Esophagus (tissue), 2 donors: ENCODE results near the gene GH2. TPM values are rescaled to one million over a fixed set of nuclear protein-coding genes. Genes with fewer than 3 reads are reported as not detected.
"Not testable (repeated sequence)": the region's sequence is repeated elsewhere in the genome, so short reads cannot be mapped to it uniquely, and the experiment has no call there.

Experiments
- H3K27ac ChIP-seq, 2 donors: one replicate each; pipeline ENCODE4 v1.5.1; 2013; ENCODE audit warnings: low read depth in 2 of 2, mild to moderate bottlenecking in 2 of 2, inconsistent platforms in 1 of 2, low read length in 1 of 2, moderate library complexity in 1 of 2
- H3K27me3 ChIP-seq, 2 donors: one replicate each; pipeline ENCODE4 v1.6.1; 2013; ENCODE audit warnings: low read length in 2 of 2, control low read depth in 1 of 2, mild to moderate bottlenecking in 1 of 2; ENCODE audit not compliant: insufficient read depth in 2 of 2, control insufficient read depth in 1 of 2
- H3K36me3 ChIP-seq, 2 donors: one replicate each; pipeline ENCODE4 v1.6.1; 2013; ENCODE audit warnings: low read length in 1 of 2; ENCODE audit not compliant: control insufficient read depth in 2 of 2, insufficient read depth in 2 of 2
- H3K4me1 ChIP-seq, 2 donors: one replicate each; pipeline ENCODE4 v1.6.1; 2013; ENCODE audit warnings: low read length in 1 of 2; ENCODE audit not compliant: control insufficient read depth in 2 of 2, insufficient read depth in 2 of 2
- H3K4me3 ChIP-seq, 2 donors: one replicate each; pipeline ENCODE4 v1.5.1; 2013; ENCODE audit warnings: low read length in 2 of 2, mild to moderate bottlenecking in 2 of 2, low read depth in 1 of 2, moderate library complexity in 1 of 2
- H3K9me3 ChIP-seq, 2 donors: one replicate each; pipeline ENCODE4 v1.6.1; 2013; ENCODE audit warnings: mild to moderate bottlenecking in 2 of 2, low read depth in 1 of 2, low read length in 1 of 2, moderate library complexity in 1 of 2; ENCODE audit not compliant: control insufficient read depth in 2 of 2, insufficient read depth in 1 of 2
- WGBS, 2 donors: extraction: QIAGEN DNeasy Blood & Tissue Kit; methylation state at CpG; one replicate each; pipeline ENCODE4 v1.1.7; 2013; 5-methylcytosine and 5-hydroxymethylcytosine counted together
- polyA plus RNA-seq, 2 donors: library from polyadenylated mRNA; stranded (reverse); fragments of 200-250 nt; gene quantifications; one replicate each; pipeline ENCODE4 v1.2.3, GENCODE V29; 2013
- donor health status: healthy with polysubstance abuse.
- donor health status: Bipolar disorder and iron deficiency.

Gene GH2
- polyA plus RNA-seq, 2 donors, result not detected

GRCh38 chr17:63898899-63899798 is 17.4 kb upstream of the GH2 start:
- 72 to 74% methylated on average over 6 of the region's 6 CpGs for WGBS, 2 donors
- not testable (repeated sequence) for H3K27me3 ChIP-seq, H3K4me1 ChIP-seq, H3K9me3 ChIP-seq, H3K27ac ChIP-seq, H3K4me3 ChIP-seq, H3K36me3 ChIP-seq

GRCh38 chr17:63896524-63897354 is 15.0 kb upstream of the GH2 start, which contains the start of gene CSH1:
Gene CSH1, minus strand, starts transcription at chr17:63896574. Its CDS starts 63 bp downstream, at chr17:63896511.
- H3K27me3 ChIP-seq, H3K4me1 ChIP-seq, H3K9me3 ChIP-seq, H3K27ac ChIP-seq, H3K36me3 ChIP-seq, H3K4me3 ChIP-seq: not testable (repeated sequence)
- 89 to 98% methylated on average over 8 to 9 of the region's 14 CpGs for WGBS, 2 donors

- 91 to 92% methylated on average over 4 to 10 of the region's 10 CpGs for WGBS, 2 donors
- H3K4me3 ChIP-seq, H3K36me3 ChIP-seq: not testable (repeated sequence)
These were observed 13.1 kb upstream of the GH2 start for GRCh38 chr17:63894821-63895220.

GRCh38 chr17:63894021-63894420 is 12.3 kb upstream of the GH2 start:
- H3K9me3 ChIP-seq, H3K4me1 ChIP-seq, H3K36me3 ChIP-seq, H3K27ac ChIP-seq, H3K4me3 ChIP-seq, H3K27me3 ChIP-seq: not testable (repeated sequence)
- 61 to 62% methylated on average over 3 of the region's 3 CpGs for WGBS, 2 donors

More at GRCh38 chr17:63894821-63895220, 13.1 kb upstream of the GH2 start:
- H3K27me3 ChIP-seq, H3K27ac ChIP-seq, H3K9me3 ChIP-seq, H3K4me1 ChIP-seq: not testable (repeated sequence)

GRCh38 chr17:63892316-63893037 is 10.7 kb upstream of the GH2 start:
- not testable (repeated sequence) for H3K4me1 ChIP-seq, H3K9me3 ChIP-seq, H3K27ac ChIP-seq, H3K27me3 ChIP-seq, H3K4me3 ChIP-seq, H3K36me3 ChIP-seq
- WGBS, 2 donors, result 51 to 69% methylated on average over 10 to 11 of the region's 11 CpGs

GRCh38 chr17:63889026-63889848 is 7.5 kb upstream of the GH2 start:
- H3K4me3 ChIP-seq, H3K9me3 ChIP-seq, H3K36me3 ChIP-seq, H3K27me3 ChIP-seq, H3K4me1 ChIP-seq, H3K27ac ChIP-seq: not testable (repeated sequence)
- 34 to 40% methylated on average over 13 of the region's 13 CpGs for WGBS, 2 donors

- H3K4me3 ChIP-seq, H3K4me1 ChIP-seq, H3K9me3 ChIP-seq, H3K27ac ChIP-seq, H3K27me3 ChIP-seq, H3K36me3 ChIP-seq: not testable (repeated sequence)
- WGBS, 2 donors, result 81 to 90% methylated on average over 11 of the region's 11 CpGs
These were observed 3.4 kb upstream of the GH2 start for GRCh38 chr17:63885119-63885518.

- not testable (repeated sequence) for H3K27ac ChIP-seq, H3K9me3 ChIP-seq, H3K27me3 ChIP-seq, H3K36me3 ChIP-seq, H3K4me3 ChIP-seq, H3K4me1 ChIP-seq
- 79 to 82% methylated on average over 9 of the region's 9 CpGs for WGBS, 2 donors
These were observed 932 bp upstream of the GH2 start for GRCh38 chr17:63882626-63883126.

GRCh38 chr17:63881337-63881736 is 407 bp downstream of the GH2 start:
- H3K4me3 ChIP-seq, H3K36me3 ChIP-seq, H3K27me3 ChIP-seq, H3K9me3 ChIP-seq, H3K4me1 ChIP-seq, H3K27ac ChIP-seq: not testable (repeated sequence)
- WGBS, 2 donors, result 66 to 67% methylated on average over 11 of the region's 11 CpGs
